KMS-11 (cell line): ENCODE data around the gene LY6G5B.

Source experiments
- H2AFZ ChIP-seq: fragments of 200-600 bp; sonication (generic); 2 replicates; pipeline ENCODE4 v1.6.1; 2016; ENCODE audit warnings: antibody characterized with exemption, mixed run types, low read depth
- H3K27ac ChIP-seq: fragments of 200-600 bp; sonication (generic); 2 replicates; pipeline ENCODE4 v1.6.1; 2016; ENCODE audit warnings: mild to moderate bottlenecking, mixed run types
- H3K27me3 ChIP-seq: fragments of 200-600 bp; sonication (generic); 2 replicates; pipeline ENCODE4 v1.6.1; 2017; ENCODE audit warnings: mild to moderate bottlenecking, low read depth, mixed run types, moderate library complexity; ENCODE audit not compliant: insufficient read depth
- H3K36me3 ChIP-seq: fragments of 200-600 bp; sonication (generic); 2 replicates; pipeline ENCODE4 v1.6.1; 2017; ENCODE audit warnings: mild to moderate bottlenecking, mixed run types; ENCODE audit not compliant: insufficient read depth
- H3K4me1 ChIP-seq: fragments of 200-600 bp; sonication (generic); 2 replicates; pipeline ENCODE4 v1.6.1; 2016; ENCODE audit warnings: mild to moderate bottlenecking, low read depth, mixed run types; ENCODE audit not compliant: poor library complexity, severe bottlenecking
- H3K4me2 ChIP-seq: fragments of 200-600 bp; sonication (generic); 2 replicates; pipeline ENCODE4 v1.7.0; 2016; ENCODE audit warnings: mild to moderate bottlenecking, mixed run types
- H3K4me3 ChIP-seq: fragments of 200-600 bp; sonication (generic); IDR thresholded peaks from 2 replicates; pipeline ENCODE4 v1.6.1; 2017; ENCODE audit warnings: low read depth, low read length, mixed read lengths; ENCODE audit not compliant: insufficient read depth
- H3K79me2 ChIP-seq: fragments of 200-600 bp; sonication (generic); 2 replicates; pipeline ENCODE4 v1.6.1; 2016; ENCODE audit warnings: low read depth, mixed run types; ENCODE audit not compliant: insufficient read depth
- H3K9ac ChIP-seq: fragments of 200-600 bp; sonication (generic); 2 replicates; pipeline ENCODE4 v1.6.1; 2016; ENCODE audit warnings: mild to moderate bottlenecking, mixed run types
- H4K20me1 ChIP-seq: fragments of 200-600 bp; sonication (generic); 2 replicates; pipeline ENCODE4 v1.6.1; 2016; ENCODE audit warnings: mild to moderate bottlenecking, mixed run types; ENCODE audit not compliant: insufficient read depth
- CTCF ChIP-seq: fragments of 200-600 bp; sonication (generic); conservative IDR thresholded peaks from 2 replicates; pipeline ENCODE4 v1.6.1; 2017; ENCODE audit warnings: low read depth, mild to moderate bottlenecking, antibody characterized with exemption, low read length, moderate library complexity, mixed read lengths

The LY6G5B gene

GRCh38 chr6:31720196-31720770 lies 50.5 kb downstream of the LY6G5B start:
- Histone ChIP-seq H4K20me1 (no peaks in the 10 kb centered on the region), H3K27me3 (no peaks in the 10 kb centered on the region; the same call in 1 of the 2 replicates), H3K4me3 (no peak overlapping the region), H3K9ac (no peak overlapping the region), H3K4me2 (no peak overlapping the region), H3K36me3 (no peaks in the 10 kb centered on the region), H3K4me1 (no peaks in the 10 kb centered on the region), H3K27ac (no peak overlapping the region), H2AFZ (no peak overlapping the region), H3K79me2 (no peaks in the 10 kb centered on the region)
- TF ChIP-seq CTCF = no peak

DNA sequence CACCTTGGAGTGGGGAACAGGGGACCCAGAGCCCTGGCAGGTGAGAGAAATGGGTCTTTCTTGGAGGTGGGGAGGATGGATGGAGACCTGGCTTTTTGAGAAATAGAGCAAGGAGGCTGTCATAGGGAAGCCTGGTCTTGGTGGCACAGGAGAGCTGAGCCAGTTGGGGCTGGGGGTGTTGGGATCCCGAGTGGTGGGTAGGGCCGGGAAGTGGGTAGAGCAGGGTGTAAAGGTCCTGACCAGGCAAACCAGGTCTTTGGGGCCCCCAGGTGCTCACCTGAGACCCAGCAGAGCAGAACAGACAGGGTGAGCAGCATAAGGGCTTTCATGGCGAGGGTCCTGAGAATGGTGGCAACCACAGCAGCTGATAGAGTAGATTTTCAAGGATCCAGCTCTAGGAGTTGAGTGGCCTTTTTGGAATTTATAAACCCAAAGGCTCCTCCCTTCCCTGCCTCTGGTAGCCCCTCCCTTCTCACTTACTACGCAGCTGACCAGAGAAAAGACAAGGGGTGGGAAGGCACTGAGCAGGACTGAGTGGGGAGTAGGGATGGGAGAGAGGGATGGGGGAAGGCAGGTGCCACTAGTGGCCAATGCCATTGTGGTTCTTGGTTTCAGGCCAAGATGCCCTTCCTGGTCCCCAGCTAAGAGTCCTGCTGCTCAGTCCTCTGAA lies 51.7 kb downstream of the LY6G5B start, which contains the start of gene LY6G6C:
LY6G6C (minus strand) TSS at position 396 of the 670 bp plus-strand sequence; CDS start at position 329, 67 bp downstream.
- no peak within 1 kb of the TSS for H3K27ac ChIP-seq
- H2AFZ ChIP-seq = no peak within 1 kb of the TSS
- H3K9ac ChIP-seq = no peak within 1 kb of the TSS
- no peaks in the 10 kb centered on the region; the same call in 1 of the 2 replicates for H3K27me3 ChIP-seq
- H4K20me1 ChIP-seq = no peaks in the 10 kb centered on the region
- H3K4me2 ChIP-seq = no peak within 1 kb of the TSS
- H3K36me3 ChIP-seq = no peaks in the 10 kb centered on the region
- TF ChIP-seq CTCF = no peak
- no peaks in the 10 kb centered on the region for H3K79me2 ChIP-seq
- H3K4me1 ChIP-seq = no peaks in the 10 kb centered on the region
- H3K4me3 ChIP-seq = no peak within 1 kb of the TSS

DNA sequence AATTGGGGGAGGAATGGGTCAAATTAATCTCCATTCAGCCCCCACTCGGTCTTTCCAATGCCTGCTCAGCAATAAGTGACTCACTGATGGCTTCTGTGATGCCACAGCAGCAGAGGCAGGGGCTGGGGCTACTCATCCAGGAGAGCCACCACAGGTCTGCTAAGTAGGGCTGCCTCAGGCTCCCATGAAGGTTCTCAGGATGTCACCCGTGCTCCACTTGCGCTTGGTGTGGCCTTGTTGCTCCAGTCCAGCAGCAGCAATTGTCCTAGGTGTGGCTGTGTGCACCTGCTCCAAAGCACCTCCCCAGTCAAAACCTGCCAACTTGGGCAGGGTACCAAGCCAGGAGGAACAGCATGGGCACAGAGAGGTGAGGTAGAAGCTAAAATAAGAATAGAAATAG lies 52.4 kb downstream of the LY6G5B start:
- no peak overlapping the region for H3K4me3 ChIP-seq
- H3K27ac ChIP-seq = no peak overlapping the region
- no peaks in the 10 kb centered on the region for H3K79me2 ChIP-seq
- no peak overlapping the region for H2AFZ ChIP-seq
- no peaks in the 10 kb centered on the region; the same call in 1 of the 2 replicates for H3K27me3 ChIP-seq
- TF ChIP-seq CTCF = no peak
- H4K20me1 ChIP-seq = no peaks in the 10 kb centered on the region
- H3K36me3 ChIP-seq = no peaks in the 10 kb centered on the region
- H3K4me2 ChIP-seq = no peak overlapping the region
- H3K9ac ChIP-seq = no peak overlapping the region
- H3K4me1 ChIP-seq = no peaks in the 10 kb centered on the region
